DMS153 treated with DMSO at 0.1 percent for 48 hours (cell line): Measurements from ENCODE around the gene PAGE1.
"Not testable (repeated sequence)": the region's sequence is repeated elsewhere in the genome, so short reads cannot be mapped to it uniquely, and the experiment has no call there.

Source experiments
- DNase-seq: peaks from one replicate; lab custom pipeline; 2025; ENCODE audit not compliant: unreplicated experiment; lab: John Stamatoyannopoulos, UW

PAGE1 gene, protein sequence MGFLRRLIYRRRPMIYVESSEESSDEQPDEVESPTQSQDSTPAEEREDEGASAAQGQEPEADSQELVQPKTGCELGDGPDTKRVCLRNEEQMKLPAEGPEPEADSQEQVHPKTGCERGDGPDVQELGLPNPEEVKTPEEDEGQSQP

DNA sequence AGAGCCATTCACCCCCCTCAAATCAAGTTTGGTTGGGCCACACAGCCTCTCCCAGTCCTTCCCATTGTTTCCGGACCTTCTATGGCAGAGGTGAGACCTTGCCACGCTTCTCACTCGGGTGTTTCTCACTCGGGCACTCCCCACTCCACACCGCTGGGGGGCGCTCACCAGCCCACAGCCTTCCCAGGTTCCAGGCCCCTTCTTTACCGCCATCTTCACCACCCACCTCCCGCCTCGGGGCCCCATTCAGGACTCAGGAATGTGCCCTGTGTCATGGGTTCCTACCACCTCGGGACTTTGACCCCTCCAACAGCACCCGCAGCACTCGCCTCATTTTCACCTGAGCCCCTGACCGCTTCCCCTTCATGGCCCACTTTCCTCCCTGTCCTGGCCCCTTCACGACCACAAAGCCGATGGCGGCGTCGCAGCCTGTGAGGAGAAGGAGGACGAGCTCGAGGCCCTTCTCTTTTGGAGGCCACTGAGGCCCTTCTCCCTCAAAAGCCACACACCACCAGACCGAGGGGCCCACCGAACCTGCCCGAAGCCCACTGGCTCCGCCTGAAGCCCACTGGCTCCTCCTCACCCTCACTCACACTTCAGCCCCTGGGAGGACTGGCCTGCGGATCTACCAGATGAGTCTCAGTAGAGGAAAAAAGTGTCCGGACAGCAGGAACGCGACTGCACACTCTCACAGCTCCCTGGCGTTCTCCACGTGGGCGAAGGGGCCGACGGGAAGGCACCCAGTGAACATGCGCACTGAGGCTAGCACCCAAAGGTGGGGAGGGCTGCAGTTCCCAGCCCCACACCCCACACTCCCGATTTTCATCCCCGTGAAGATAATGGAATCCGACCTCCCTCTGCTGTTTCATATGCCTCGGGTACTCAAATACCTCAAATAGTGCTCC, at the start of gene PAGE1:
PAGE1 (minus strand) TSS at position 709 of the 905 bp plus-strand sequence. CDS start 1,214 bp downstream, outside the sequence.
- DNase-seq, result no peak

DNA sequence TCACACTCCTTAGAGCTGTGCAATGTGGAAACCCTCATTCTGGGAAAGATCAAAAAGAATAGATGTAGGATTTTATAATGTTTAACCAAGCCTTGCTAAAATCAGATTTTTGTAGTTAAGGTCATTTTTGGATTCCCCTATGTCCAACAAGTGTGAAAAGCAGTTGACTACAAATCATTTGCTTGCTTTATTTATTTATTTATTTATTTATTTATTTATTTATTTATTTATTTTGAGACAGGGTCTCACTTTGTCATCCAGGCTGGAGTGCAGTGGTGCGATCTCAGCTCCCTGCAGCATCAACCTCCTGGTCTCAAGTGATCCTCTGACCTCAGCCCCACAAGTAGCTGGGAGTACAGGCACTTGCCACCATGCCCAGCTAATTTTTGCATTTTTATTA, 45.7 kb upstream of the PAGE1 start:
- DNase-seq, result not testable (repeated sequence)

DNA sequence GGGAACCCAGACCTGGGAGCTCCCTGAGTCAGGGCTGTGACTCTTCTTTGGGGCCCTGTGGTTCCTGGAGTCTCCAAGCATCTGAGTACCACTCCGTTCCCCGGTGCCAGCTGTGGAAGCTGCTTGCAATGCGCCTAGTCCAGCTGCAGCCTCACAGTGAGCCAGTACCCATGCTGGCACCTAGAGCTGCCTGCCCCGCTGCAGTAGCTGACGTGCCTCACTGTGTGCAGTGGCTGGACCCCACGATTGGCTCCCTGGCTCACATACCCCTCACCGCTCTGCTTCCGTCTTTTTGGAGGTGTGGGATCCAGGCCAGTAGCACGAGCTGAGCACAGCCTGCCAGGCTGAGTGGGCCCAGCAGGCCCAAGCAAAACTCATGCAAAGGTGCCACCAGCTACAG, 32.1 kb upstream of the PAGE1 start:
- DNase-seq, result no peak

DNA sequence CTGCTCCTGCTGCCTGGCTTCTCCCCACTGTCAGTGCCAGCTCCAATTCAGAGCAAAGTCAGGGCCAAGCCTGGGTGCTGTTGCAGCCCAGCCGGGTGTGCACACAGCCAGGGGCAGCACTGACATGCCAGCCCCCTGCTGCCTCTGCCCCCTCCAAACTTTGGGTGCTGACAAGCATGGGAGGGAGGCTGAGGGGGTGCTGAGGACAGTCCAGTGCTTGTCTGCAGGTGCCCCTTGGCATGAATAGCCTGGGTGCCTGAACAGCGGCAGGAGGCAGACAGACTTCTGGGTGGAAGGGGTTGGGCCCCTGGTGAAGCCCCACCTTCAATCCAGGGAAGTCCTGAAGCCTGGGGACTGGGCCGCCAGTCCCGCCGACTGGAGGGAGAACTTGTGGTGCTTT, 31.2 kb upstream of the PAGE1 start:
- DNase-seq, result no peak

DNA sequence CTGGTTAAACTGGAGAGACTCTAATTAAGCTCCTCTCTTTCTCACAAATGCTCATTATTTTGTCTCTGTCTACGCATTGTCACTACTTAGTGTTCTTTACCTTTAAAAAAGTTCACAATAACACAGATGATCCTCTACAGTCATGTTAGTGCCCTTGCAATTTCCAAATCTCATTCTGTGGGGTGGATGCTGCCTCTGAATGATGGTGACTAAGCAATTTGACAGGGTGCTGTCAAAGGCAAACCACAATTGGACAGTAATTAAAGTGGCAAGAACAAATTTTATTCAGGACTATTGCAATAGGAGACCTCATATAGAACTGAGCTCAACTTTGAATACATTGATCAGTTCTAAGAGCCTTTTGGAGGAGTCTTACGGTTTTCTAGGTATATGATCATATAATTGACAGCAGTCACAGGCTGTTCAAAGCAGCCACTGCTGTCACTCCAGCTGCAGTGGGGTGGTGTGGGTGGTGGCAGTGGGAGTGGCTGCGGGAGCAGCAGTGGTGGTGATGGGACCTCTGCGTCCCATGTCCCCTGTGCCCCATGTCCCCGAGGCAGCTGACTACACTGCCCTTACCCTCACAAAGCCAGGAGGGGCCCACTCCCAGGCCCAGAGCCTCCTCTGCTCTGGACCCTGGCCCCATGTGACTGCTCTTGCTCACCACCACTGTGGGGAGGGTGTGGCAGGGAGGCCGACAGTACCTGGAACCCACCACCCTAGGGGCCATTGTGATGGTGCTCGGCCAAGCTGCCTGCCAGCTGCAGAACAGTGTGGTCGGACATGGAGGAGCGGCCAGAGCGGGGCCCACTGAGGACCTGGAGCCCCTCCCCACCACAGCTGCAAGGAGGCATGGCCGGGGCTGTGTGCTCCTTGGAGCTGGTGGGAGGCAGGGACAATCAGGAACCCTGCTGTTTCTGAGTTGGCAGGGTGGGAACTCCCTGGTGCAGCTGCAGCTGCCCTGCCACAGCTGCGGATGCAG, 30.4 kb upstream of the PAGE1 start:
- DNase-seq, result no peak

DNA sequence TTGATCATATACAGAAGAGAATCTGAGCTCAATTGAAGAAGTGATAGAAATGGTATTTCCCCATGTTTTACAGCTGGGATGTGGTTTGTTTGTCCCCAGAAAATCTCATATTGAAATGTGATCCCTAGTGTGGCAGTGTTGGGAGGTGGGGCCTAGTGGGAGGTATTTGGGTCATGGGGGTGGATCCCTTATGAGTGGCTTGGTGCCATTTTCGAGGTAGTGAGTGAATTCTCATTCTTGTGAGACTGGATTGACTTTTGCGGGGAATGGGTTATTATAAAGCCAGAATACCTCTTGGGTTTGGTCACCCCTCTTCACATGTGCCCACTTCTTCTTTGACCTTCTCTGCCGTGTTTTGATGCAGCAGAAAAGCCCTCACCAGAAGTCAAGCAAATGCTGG, 29.6 kb upstream of the PAGE1 start:
- DNase-seq, result no peak

DNA sequence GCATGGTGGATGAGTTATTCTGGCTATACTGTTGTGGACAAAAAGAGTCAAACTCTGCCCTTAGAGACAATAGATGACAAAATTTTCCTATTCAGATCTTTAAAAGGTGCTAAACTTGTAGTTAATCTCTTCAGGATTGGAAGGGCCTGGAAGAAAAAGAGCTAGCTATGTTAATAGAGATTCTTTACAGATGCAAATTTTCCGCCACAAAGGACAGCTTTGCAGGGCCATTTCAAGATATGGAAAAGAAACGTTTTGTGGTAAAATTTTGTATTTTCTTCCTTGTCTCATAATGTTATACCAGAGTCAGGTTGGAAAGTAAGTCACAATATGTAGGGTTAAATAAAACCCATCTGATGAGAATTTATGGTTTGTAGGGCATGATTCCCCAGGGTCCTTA, 24.3 kb upstream of the PAGE1 start:
- not testable (repeated sequence) for DNase-seq

DNA sequence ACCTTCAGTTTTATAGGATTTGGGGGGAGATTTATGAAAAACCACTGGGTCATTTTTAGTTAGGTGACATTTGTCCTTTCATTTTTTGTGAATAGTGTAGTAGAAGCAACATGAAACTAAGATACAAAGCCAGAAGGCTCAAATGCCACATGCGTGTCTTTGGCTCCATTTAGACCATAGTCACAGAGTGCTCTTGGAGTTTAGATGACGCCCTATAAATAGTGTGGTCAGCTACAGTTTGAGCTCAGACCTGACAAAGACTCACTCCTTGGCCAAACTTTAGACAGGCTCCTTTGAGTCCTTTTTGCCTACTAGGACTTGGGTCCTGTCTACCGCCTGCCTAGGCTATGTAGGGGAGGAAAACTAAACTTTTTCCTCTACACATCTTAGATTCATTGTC, 16.8 kb upstream of the PAGE1 start:
- no peak for DNase-seq

DNA sequence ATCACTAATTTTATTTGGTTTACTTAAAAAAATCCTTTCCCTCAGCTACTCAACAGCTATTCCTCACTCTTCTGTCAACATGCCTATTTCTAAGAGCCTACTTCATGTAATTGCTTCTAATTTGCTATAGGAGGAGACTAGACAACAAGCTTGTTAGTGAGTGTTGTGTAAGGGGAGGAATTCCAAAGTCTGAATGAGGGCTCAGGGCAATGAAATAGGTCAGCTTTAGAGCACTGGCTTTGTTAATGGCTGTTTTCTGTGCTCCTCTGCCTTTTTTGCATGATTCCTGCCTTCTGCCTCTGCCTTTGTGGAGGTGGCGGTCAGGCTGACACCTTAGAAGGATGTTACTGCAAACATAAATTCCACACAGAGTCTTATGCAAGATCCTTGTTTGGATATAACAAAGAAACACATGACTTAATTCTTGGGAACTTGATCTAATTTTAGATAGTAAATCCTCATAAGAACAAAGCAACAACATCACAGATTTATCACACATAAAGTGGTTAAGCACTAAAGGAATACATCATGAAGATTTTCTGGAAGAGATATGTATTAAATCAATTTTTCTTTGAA, 15.0 kb upstream of the PAGE1 start:
- no peak for DNase-seq

DNA sequence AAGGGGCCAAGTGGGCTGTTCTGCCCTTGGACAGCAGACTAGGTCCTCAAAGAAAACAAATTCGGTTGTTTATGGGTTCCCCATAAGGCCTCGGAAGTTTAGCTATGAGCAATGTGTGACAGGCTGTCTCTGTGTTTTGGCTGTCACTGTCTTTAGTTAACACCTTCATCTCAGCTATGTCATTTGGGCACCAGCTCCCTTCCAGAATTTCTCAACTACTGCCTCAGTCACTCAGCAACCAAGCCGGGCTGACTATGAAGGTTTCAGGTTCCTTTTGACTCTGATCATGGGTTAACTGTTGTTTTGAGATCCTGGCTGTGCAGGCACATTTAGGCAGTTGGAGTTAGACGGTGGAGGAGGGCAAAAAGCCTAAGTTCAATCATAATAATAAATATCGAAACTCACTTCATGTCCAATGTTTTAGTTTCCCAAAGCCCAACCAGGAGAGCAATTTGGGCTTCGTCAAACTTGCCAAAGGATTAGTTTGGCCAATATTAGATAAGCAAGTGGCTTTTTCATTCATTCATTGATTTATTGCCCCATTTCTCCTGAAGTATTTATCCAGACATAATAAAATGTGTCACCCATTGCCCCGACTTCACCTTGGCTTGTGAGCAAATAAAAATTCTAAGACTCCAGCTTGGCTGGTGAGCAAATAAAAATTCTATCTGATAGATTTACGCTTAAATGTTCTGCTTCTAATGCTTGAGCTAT, 9.1 kb upstream of the PAGE1 start:
- DNase-seq, result no peak

DNA sequence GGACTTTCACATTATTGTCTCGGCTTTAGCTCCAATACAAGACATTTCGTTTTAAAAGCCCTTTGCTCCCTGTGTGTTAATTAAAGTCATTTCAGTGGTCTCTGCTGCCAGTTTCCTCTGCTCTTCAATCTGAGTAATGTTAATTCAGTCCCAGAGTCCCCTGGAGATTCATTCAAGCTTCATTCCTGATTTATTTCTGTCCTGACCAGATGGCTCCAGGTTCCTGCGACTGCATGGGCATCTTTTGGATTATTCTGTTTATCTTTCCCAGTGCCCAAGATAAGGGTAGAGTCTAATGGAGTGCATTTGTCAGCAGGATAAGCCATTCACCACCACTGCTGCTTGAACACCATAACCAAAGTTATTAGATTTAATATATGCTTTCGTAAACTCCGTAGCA, 6.1 kb upstream of the PAGE1 start:
- DNase-seq, result no peak

DNA sequence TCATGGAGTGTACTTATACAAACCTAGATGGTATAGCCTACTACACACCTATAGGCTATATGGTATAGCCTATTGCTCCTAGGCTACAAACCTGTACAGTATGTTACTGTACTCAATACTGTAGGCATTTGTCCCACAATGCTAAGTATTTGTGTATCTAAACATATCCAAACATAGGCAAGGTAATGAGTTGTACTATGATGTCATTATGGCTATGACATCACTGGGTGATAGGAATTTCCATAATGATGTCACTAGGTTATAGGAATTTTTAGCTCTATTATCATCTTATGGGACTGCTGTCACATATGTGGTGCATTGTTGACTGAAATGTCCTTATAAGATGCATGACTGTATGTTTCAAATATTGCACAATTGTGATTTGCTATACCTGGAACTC, 5.5 kb upstream of the PAGE1 start:
- DNase-seq, result no peak

DNA sequence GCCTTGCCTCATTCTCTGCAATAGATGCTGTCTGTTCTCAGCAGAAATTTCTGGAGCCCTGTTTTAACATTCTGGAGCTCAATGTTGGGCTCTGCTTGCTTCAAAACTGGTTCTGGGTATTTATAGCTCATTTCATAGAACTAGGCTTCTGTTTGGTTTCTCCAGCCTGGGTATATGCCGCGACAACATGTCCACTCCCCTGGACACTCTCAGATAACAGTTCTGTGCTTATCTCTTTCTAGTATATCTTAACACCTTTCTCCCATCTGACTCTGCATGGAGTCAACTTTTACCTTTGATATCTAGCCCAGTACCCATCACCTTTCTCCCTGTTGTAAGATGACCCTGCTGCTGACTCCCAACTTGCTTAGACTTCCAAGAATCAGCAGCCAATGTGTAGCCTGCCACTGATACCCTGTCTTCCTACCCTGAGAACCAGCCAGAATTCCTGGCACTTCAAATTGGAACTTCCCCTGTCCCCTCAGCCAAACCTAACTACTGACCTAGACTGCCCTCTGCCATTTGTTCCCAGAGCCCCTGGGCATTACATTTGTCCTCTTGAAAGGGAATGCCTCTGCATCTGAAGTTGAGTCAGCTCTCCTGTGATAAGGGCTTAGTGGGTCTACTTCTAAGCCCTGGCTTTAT, 20.6 kb downstream of the PAGE1 start:
- DNase-seq, result no peak

DNA sequence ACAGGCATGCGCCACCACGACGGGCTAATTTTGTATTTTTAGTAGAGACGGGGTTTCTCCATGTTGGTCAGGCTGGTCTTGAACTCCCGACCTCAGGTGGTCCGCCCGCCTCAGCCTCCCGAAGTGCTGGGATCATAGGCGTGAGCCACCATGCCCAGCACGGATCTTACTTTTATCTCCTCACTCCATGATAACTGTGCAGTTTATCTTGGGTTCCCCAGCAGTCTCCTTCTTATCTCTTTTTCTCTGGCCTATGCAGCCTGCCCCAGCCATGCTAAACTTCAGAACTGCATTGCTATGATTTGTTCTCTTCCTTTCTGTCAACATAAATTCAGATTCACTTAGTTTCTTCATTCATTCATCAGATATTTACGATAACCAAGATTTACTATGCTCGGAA, 22.4 kb downstream of the PAGE1 start:
- no peak for DNase-seq

DNA sequence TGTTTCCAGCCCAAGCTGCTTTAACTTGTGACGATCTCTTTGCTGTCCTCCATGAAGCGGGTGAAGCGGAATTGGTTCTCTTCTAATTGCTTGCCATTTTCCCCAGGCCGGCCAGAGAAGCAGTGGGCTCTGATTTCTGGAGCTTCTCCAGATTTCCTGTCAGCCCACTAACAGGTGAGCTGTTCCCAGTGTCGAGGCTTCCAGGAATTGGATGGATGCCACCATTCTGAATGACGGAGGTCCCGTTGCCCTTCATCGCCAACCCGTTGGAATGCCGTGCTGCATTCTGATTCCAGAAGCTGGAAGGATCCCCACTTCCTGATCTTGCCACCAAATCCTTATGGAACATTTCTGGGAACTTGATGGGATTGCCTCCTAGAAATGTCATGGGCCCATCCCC, 31.0 kb downstream of the PAGE1 start:
- no peak for DNase-seq

DNA sequence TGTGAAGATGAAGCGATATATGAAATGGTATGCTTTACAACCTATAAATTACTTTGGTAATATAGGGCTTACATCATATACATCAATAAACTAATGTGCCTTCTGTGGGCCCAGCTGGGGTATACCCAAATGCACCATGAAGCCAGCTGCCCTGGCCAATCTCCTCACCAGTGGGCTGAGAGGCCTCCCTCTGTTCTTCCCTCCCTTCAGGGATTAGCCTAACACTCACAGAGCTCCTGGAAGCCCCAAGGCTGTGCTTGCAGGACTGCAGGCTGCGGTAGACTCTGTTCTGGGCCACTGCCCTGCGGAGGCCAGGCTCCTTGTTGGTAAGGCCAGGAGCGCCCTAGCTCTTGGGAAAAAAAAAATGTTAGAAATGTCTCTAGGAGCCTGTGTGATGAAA, 33.9 kb downstream of the PAGE1 start:
- DNase-seq, result no peak

DNA sequence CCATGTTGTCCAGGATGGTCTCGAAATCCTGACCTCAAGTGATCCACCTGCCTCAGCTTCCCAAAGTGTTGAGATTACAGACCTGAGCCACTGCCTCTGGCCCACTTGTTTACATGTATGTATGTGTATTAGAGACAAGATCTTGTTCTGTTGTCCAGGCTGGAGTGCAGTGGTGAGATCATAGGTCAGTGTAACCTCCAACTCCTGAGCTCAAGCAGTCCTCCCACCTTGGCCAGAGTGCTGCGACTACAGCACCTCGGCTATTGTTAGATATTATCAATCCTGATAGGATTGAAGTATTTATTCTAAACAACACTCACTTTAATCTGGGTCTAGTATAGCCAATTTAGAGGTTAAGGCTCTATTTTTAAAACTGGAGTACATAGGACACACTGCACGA, 36.0 kb downstream of the PAGE1 start:
- no peak for DNase-seq

DNA sequence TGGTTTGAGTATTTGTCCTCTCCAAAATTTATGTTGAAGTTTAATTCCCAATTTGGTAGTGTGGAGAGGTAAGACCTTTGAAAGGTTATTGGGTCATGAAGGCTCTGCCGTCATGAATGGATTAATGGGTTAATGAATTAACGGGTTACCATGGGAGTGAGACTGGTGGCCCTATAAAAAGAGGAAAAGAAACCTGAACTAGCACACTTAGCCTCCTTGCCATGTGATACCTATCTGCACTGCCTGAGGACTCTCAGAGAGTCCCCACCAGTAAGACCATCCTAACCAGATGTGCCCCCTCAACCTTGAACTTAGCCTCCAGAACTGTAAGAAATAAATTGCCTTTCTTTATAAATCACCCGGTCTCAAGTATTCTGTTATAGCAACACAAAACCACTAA, 39.3 kb downstream of the PAGE1 start:
- DNase-seq, result no peak

DNA sequence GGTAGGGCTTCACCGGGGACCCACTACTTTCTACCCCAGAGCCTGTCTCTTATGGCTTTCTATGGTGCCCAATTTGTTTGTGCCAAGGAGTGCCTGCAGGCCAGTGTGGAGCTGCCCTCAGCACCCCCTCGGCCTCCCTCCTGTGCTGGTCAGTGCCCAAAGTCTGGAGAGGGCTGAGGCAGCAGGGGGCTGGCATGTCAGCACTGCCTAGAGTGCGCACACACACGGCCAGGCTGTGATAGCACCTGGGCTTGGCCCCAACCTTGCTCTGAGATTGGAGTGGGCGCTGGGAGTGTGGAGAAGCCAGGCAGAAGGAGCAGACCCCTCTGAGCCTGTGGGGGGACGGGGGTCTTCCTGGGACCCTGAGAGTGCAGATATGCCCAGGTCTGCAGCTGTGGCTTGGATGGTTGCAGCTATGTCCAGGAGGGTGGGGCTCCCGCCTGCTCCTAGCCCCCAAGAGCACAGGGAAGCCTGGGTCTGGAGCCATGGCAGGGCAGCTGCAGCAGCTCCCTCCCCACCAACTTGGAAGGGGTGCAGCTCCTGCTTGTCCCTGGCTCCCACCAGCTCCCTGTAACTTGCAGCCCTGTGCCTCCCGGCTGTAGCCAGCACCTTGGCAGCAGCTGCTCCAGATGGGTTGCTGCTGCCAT, 50.7 kb downstream of the PAGE1 start:
- no peak for DNase-seq
